ENCODE measurements around the gene CDK14.

DNA sequence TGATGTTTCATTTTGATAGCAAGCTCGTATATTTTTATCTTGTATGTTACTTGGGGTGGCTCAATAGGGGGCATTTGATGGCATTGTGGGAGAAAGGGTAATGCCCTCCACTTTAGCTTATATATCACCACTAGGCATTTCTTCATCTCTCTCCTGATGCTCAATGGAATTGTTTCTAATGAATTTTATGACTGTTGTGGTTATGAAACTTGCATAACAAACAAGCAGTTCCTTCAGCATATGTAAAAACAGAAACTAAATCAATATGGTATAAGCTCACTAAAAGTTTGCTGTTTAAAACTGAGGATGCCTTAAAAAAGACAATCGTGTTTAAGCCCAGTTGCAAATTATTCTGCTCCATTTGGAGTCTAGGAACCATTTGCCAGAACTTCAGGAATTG, 75.5 kb downstream of the CDK14 start:
- TF ChIP-seq EZH2 (IDR thresholded peaks at IDR 0.05) (no peak), CTCF (IDR thresholded peaks at IDR 0.05) (no peak), EZH2phosphoT487 (IDR thresholded peaks at IDR 0.05) (no peak)
